ENCODE measurements around the gene COBL. TPM values are rescaled to one million over a fixed set of nuclear protein-coding genes. Genes with fewer than 3 reads are reported as not detected.

Gene COBL
- total RNA-seq, 1 experiment from 2014 or later: 52.3 TPM

GRCh38 chr7:51101111-51101757 is 215.4 kb downstream of the COBL start:
- no peak overlapping the region for H2AFZ ChIP-seq (ENCODE audit: low read length)
- H2AK5ac ChIP-seq (ENCODE audit: insufficient read length, low read length): no peak overlapping the region
- WGBS (ENCODE audit: extremely low coverage, insufficient read length, low lambda C conversion rate): no CpG with 5 or more reads among the region's 1 CpG
- H3K27ac ChIP-seq (ENCODE audit: insufficient read length, low read depth, low read length): no peak overlapping the region
- H2BK5ac ChIP-seq (ENCODE audit: insufficient read length, low read length): no peak overlapping the region
- H4K91ac ChIP-seq (ENCODE audit: insufficient read length, low read depth, low read length): no peak overlapping the region
- H3K9me3 ChIP-seq (ENCODE audit: control insufficient read depth, low read depth, low read length): no peaks in the 10 kb centered on the region
- Mint-ChIP-seq H3K9me3 (peaks cover 20% of the 10 kb centered on the region in 2 experiments), H3K36me3 (ENCODE audit: insufficient read depth in 1 of 3, low read depth in 3 of 3) (peaks cover 18 to 26% (median 24%) of the 10 kb centered on the region in 3 experiments), H3K27me3 (ENCODE audit: low read depth) (no peaks in the 10 kb centered on the region), H3K4me3 (no peak overlapping the region), H3K4me1 (peaks cover 4 to 8% of the 10 kb centered on the region in 2 experiments; a peak in 3 of 4 replicates), H3K27ac (0 out of 7 replicates have a peak overlapping the region, but pooled peaks of 1 of the 3 experiments have one; percentile 20)
- no peaks in the 10 kb centered on the region for H3K27me3 ChIP-seq (ENCODE audit: insufficient read depth, low read length)
- H3K4ac ChIP-seq (ENCODE audit: low read depth, low read length): no peak overlapping the region
- H2BK12ac ChIP-seq (ENCODE audit: insufficient read length, low read depth, low read length): no peak overlapping the region
- no peak overlapping the region for H2BK20ac ChIP-seq (ENCODE audit: low read depth, low read length, poor library complexity, severe bottlenecking)
- no peaks in the 10 kb centered on the region for H3K79me1 ChIP-seq (ENCODE audit: insufficient read depth, low read depth, low read length, poor library complexity, severe bottlenecking)
- TF ChIP-seq CTCF (conservative IDR thresholded peaks at IDR 0.05): no peak
- H3K23ac ChIP-seq (ENCODE audit: insufficient read length, low read depth, low read length): no peak overlapping the region
- H3K9ac ChIP-seq (ENCODE audit: extremely low read depth, insufficient read length, low read length): no peak overlapping the region
- no peak overlapping the region for H2BK120ac ChIP-seq (ENCODE audit: low read depth, low read length, poor library complexity, severe bottlenecking)
- no peak overlapping the region for H3K18ac ChIP-seq (ENCODE audit: insufficient read length, low read depth, low read length)
- DNase-seq: no peak
- H4K5ac ChIP-seq (ENCODE audit: insufficient read length, low read depth, low read length): no peak overlapping the region
- no peaks in the 10 kb centered on the region for H4K20me1 ChIP-seq (ENCODE audit: control insufficient read depth, insufficient read depth, insufficient read length)
- H3T11ph ChIP-seq (ENCODE audit: low read length): no peak overlapping the region
- no peak overlapping the region for H2BK15ac ChIP-seq (ENCODE audit: low read depth, low read length)
- H3K4me1 ChIP-seq (ENCODE audit: insufficient read depth, low read length): no peaks in the 10 kb centered on the region
- no peaks in the 10 kb centered on the region for H3K79me2 ChIP-seq (ENCODE audit: insufficient read depth, low read length)
- H3K56ac ChIP-seq (ENCODE audit: insufficient read length, low read depth, low read length): no peak overlapping the region
- no peak overlapping the region for H3K4me2 ChIP-seq (ENCODE audit: insufficient read depth, insufficient read length, low read length)
- H3K14ac ChIP-seq (ENCODE audit: insufficient read depth, low read length): no peak overlapping the region
- no peaks in the 10 kb centered on the region for H3K23me2 ChIP-seq (ENCODE audit: insufficient read length, low read depth, low read length, poor library complexity, severe bottlenecking)
- H4K8ac ChIP-seq (replicated peaks; ENCODE audit: insufficient read length, low read depth, low read length): no peak overlapping the region

Data from H9 (cell line).